ENCODE results near the gene SUGP2. TPM values are rescaled to one million over a fixed set of nuclear protein-coding genes. Genes with fewer than 3 reads are reported as not detected.

SUGP2 gene
- total RNA-seq, 3 donors from 2014 or later (not counting 1 experiment from before 2014, with no cell fraction given) = 220 to 237 (median 236) TPM

GRCh38 chr19:19032420-19033175 is 719 bp downstream of the SUGP2 start:
- H3K4me3 ChIP-seq (ENCODE audit: low read length) = peak overlapping the region; percentile 84
- DNase-seq (peak; percentile 74 to 84), ATAC-seq (peak; percentile 56 to 65 (median 58))
- Mint-ChIP-seq H3K27ac (peak overlapping the region; percentile 92 to 95), H3K4me3 (peak overlapping the region; percentile 96), H3K4me1 (peaks cover 25 to 30% of the 10 kb centered on the region in 2 donors), H3K27me3 (ENCODE audit: low read depth in 2 of 2) (no peaks in the 10 kb centered on the region), H3K36me3 (no peaks in the 10 kb centered on the region), H3K9me3 (no peaks in the 10 kb centered on the region)
- intact Hi-C loops (cut with micrococcal nuclease) = loop anchor here (1.0 kb wide), 2 partner anchors 31 to 113 kb away; partner anchors contain the start of genes COPE, DDX49 and SLC25A42
- WGBS (ENCODE audit: insufficient coverage) = 3% methylated on average over 28 of the region's 31 CpGs
- no peaks in the 10 kb centered on the region for H3K27me3 ChIP-seq (ENCODE audit: control insufficient read depth, insufficient read depth, low read length)
- H3K4me1 ChIP-seq (ENCODE audit: control insufficient read depth, insufficient read depth, low read length) = peaks cover 28% of the 10 kb centered on the region
- peaks cover 13% of the 10 kb centered on the region for H3K36me3 ChIP-seq (ENCODE audit: control insufficient read depth, insufficient read depth, low read length)
- H3K27ac ChIP-seq (ENCODE audit: low read length) = peak overlapping the region; percentile 69
- no peak for TF ChIP-seq CTCF (IDR thresholded peaks at IDR 0.05)
- no peaks in the 10 kb centered on the region for H3K9me3 ChIP-seq (ENCODE audit: control insufficient read depth, insufficient read depth, low read length)

- Histone ChIP-seq H3K9me3 (ENCODE audit: control insufficient read depth, insufficient read depth, low read length) (no peaks in the 10 kb centered on the region), H3K36me3 (ENCODE audit: control insufficient read depth, insufficient read depth, low read length) (peaks cover 18% of the 10 kb centered on the region), H3K27ac (ENCODE audit: low read length) (no peak overlapping the region), H3K4me1 (ENCODE audit: control insufficient read depth, insufficient read depth, low read length) (peaks cover 28% of the 10 kb centered on the region), H3K4me3 (ENCODE audit: low read length) (no peak overlapping the region), H3K27me3 (ENCODE audit: control insufficient read depth, insufficient read depth, low read length) (no peaks in the 10 kb centered on the region)
- Mint-ChIP-seq H3K9me3 (no peaks in the 10 kb centered on the region), H3K4me3 (peak overlapping the region; percentile 96), H3K27me3 (ENCODE audit: low read depth in 2 of 2) (no peaks in the 10 kb centered on the region), H3K27ac (peak overlapping the region; percentile 92 to 95), H3K4me1 (peaks cover 30 to 36% of the 10 kb centered on the region in 2 donors), H3K36me3 (peaks cover 2% of the 10 kb centered on the region)
- no peak for ATAC-seq
- 84% methylated on average over 3 of the region's 5 CpGs for WGBS (ENCODE audit: insufficient coverage)
- DNase-seq = peak in 1 of 2 donors; percentile 41
- no peak for TF ChIP-seq CTCF (IDR thresholded peaks at IDR 0.05)
- intact Hi-C loops (cut with micrococcal nuclease) = loop anchor here (1.0 kb wide), 1 partner anchor 31 kb away; the partner anchor contains the start of gene SLC25A42
These were observed 1.4 kb downstream of the SUGP2 start for GRCh38 chr19:19031891-19032290.

GRCh38 chr19:19028526-19028925 is 4.8 kb downstream of the SUGP2 start:
- peaks cover 36 to 40% of the 10 kb centered on the region in 2 donors for H3K4me1 Mint-ChIP-seq
- WGBS (ENCODE audit: insufficient coverage) = 96% methylated on average over 9 of the region's 9 CpGs
- Histone ChIP-seq H3K4me3 (ENCODE audit: low read length) (no peak overlapping the region), H3K27me3 (ENCODE audit: control insufficient read depth, insufficient read depth, low read length) (no peaks in the 10 kb centered on the region), H3K4me1 (ENCODE audit: control insufficient read depth, insufficient read depth, low read length) (peaks cover 17% of the 10 kb centered on the region), H3K27ac (ENCODE audit: low read length) (no peak overlapping the region), H3K9me3 (ENCODE audit: control insufficient read depth, insufficient read depth, low read length) (no peaks in the 10 kb centered on the region), H3K36me3 (ENCODE audit: control insufficient read depth, insufficient read depth, low read length) (peaks cover 49% of the 10 kb centered on the region)
- no peak for DNase-seq
- no peak overlapping the region for H3K27ac Mint-ChIP-seq
- H3K9me3 Mint-ChIP-seq = no peaks in the 10 kb centered on the region
- no peak overlapping the region for H3K4me3 Mint-ChIP-seq
- intact Hi-C loops (cut with micrococcal nuclease) = no loop called here
- TF ChIP-seq CTCF (IDR thresholded peaks at IDR 0.05) = no peak
- no peaks in the 10 kb centered on the region for H3K27me3 Mint-ChIP-seq (ENCODE audit: low read depth in 2 of 2)
- peaks cover 17% of the 10 kb centered on the region for H3K36me3 Mint-ChIP-seq
- no peak for ATAC-seq

Data from natural killer cell (primary cell).